ENCODE data around the gene LGALS9. TPM values are rescaled to one million over a fixed set of nuclear protein-coding genes. Genes with fewer than 3 reads are reported as not detected.

Gene LGALS9
- total and polyA plus RNA-seq, 9 of the 15 experiments (the other 6 are each of a cell fraction or from before 2014, with no cell fraction given), result 0.45 to 6.9 (median 2.8) TPM

GRCh38 chr17:27634776-27635175 is 3.8 kb downstream of the LGALS9 start:
- H3K4me2 ChIP-seq (ENCODE audit: insufficient read depth, low read length), result no peak overlapping the region
- ChIA-PET CTCF (ENCODE audit: low intra/inter-chr PET ratio) (no interaction called here), POLR2A (no interaction called here)
- BruUV-seq (replicated peaks), result no TSS peak
- no peaks in the 10 kb centered on the region for H4K20me1 ChIP-seq (replicated peaks; ENCODE audit: control insufficient read depth, insufficient read depth, low read length)
- no peak overlapping the region for H3K27ac ChIP-seq (ENCODE audit: extremely low read depth, low read depth, low read length)
- no peaks in the 10 kb centered on the region for H3K9me3 ChIP-seq (replicated peaks; ENCODE audit: control insufficient read depth, insufficient read depth, low read depth, low read length)
- H3K9me1 ChIP-seq (ENCODE audit: control insufficient read depth, insufficient read depth, low read length), result no peaks in the 10 kb centered on the region
- H3K36me3 ChIP-seq (ENCODE audit: control insufficient read depth, insufficient read depth, low read length), result no peaks in the 10 kb centered on the region
- no peak overlapping the region for H3K4me3 ChIP-seq
- no peak overlapping the region for H2AFZ ChIP-seq (ENCODE audit: low read depth, low read length)
- intact Hi-C loops (cut with micrococcal nuclease) (no loop called here), in situ Hi-C loops (cut with MboI) (no loop called here)
- WGBS (ENCODE audit: insufficient coverage, low coverage, missing lambda C conversion rate), result 91% methylated on average over 2 of the region's 2 CpGs
- peaks cover 34 to 35% of the 10 kb centered on the region in 2 experiments for H3K4me1 ChIP-seq (replicated peaks in 1 of 2; ENCODE audit: control insufficient read depth in 2 of 2, insufficient read depth in 2 of 2, low read length in 2 of 2)
- DNase-seq (ENCODE audit: extremely low read depth in 1 of 4, low spot score in 3 of 4) (no peak), ATAC-seq (no peak), FAIRE-seq (no peak)
- no peak overlapping the region for H3K9ac ChIP-seq (ENCODE audit: insufficient read depth in 1 of 2, low read depth in 2 of 2, low read length in 2 of 2)
- TF ChIP-seq HMG20B (CRISPR knock-in tag; IDR thresholded peaks at IDR 0.05) (no peak), ZNF146 (CRISPR knock-in tag; IDR thresholded peaks at IDR 0.05; ENCODE audit: unreplicated experiment) (no peak), E2F5 (CRISPR knock-in tag; IDR thresholded peaks at IDR 0.05) (no peak), VEZF1 (CRISPR knock-in tag; IDR thresholded peaks at IDR 0.05) (0 out of 2 replicates have a peak, but pooled peaks have one; percentile 3), ARID2 (IDR thresholded peaks at IDR 0.05) (no peak), ZNF347 (CRISPR knock-in tag; IDR thresholded peaks at IDR 0.05; ENCODE audit: low read depth) (no peak), U2AF2 (optimal IDR thresholded peaks at IDR 0.05; ENCODE audit: low read depth, low read length) (no peak)
- H3K27me3 ChIP-seq (ENCODE audit: control insufficient read depth in 2 of 2, insufficient read depth in 2 of 2, low read length in 2 of 2), result no peaks in the 10 kb centered on the region
- H3K79me2 ChIP-seq (ENCODE audit: control insufficient read depth, insufficient read depth, low read length), result no peaks in the 10 kb centered on the region
